GM18526 (cell line): Measurements from ENCODE around the gene LDLRAD2.
A peak's percentile ranks its signal among the peaks of the same experiment; 100 is the strongest.

Source experiments
- POLR2A ChIP-seq: IDR thresholded peaks from 3 replicates; pipeline ENCODE4 v1.6.1; 2011; ENCODE audit not compliant: insufficient read length; ENCODE audit errors: extremely low read depth

The LDLRAD2 gene, protein sequence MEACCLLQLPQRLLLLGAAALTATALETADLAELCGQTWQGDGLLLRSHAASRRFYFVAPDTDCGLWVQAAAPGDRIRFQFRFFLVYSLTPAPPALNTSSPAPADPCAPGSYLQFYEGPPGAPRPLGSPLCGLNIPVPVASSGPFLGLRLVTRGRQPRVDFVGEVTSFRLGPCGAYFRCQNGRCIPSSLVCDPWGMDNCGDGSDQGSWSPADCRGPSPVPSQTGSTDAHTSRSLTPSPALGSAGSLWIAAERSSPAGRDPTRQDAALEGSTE

DNA sequence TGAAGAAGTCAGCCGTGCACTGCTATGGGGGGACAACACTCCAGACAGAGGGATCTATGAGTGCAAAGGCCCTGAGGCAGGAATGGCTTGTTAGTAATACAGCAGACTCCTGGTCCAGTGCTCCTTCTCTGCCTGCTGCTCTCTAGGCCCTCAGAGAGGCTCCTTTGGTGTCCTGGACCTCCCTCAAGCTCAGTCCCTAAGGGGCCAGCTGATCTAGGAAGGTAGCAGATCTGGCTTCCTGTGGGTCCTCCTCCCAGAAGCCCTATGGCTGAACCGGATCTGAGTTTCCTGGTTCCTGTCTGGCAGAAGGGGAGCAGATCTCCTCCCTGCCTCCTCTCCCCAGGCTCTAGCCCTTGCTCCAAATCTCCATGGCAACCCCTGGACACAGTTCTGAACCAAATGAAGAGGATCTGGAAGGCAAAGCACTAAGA is at the start of gene LDLRAD2:
LDLRAD2 (plus strand) TSS at position 391 of the 431 bp plus-strand sequence. CDS start 187 bp downstream, outside the sequence.
- no peak for TF ChIP-seq POLR2A

DNA sequence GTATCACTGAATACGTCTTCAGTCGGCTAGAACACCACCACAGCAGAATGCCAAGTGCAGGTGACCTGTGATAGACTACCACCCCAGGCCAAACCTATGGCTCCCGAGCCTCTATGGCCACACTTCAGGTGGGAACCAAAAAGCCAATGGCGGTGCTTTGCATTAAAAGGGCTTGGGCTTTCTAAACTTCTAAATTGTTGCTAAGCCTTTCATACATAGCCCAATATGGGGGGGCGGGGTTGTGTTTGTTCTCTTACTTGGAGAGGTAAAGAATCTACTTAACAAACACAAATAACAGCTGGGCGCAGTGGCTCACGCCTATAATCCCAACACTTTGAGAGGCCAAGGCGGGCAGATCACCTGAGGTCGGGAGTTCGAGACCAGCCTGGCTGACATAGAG is 48.8 kb upstream of the LDLRAD2 start:
- no peak for TF ChIP-seq POLR2A

DNA sequence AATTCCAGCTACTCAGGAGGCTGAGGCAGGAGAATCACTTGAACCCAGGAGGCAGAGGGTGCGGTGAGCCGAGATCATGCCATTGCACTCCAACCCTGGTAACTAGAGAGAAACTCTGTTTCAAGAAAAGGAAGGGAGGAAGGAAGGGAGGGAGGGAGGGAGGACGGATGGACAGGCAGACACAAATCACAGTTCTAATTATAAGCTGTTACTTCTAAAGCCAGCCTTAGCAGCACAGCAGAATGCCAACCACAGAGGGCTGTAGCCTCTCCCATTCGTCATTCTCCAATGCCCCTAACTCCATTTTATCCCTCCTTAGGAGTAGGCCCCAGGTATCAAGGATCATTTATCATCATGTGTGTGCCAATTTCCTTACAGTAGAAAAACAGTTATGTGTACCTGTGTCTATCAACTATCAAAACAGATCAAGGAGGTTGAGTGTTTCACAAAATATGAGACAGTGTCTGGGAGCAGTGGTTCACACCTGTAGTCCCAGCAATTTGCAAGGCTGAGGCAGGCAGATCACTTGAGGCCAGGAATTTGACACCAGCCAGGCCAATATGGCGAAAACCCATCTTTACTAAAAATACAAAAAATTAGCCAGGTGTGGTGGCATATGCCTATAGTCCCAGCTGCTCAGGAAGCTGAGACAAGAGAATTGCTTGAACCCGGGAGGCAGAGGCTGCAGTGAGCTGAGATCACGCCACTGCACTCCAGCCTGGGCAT is 48.2 kb upstream of the LDLRAD2 start:
- no peak for TF ChIP-seq POLR2A

DNA sequence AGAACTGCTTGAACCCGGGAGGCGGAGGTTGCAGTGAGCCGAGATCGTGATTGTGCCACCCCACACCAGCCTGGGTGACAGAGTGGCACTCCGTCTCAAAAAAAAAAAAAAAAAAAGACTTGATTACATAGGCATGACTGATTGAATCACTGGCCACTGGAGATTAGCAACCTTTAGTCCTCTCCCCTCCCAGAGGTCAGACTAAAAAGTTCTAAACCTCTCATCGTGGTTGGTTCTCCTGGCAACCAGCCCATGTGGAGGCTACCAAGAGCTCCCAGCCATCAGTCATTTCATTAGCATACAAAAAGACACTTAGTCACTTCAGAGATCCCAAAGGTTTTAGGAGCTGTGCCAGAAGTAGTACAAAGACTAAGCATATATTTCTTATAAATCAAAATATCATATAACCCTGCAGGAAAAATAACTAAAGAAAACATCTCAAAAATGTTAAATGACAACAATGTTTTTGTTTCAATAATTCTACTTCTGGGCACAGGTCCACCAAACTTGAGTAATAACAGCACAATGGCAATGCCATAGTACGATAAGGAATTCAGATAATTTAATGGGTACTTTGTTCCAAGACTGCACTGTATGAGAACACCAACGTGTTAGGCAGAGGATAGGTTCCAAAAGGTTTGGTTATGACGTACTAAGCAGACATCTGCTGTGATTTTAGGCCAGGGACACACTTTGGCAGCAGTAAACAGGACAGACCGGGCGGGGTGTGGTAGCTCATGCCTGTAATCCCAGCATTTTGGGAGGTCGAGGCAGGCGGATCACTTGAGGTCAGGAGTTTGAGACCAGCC is 47.2 kb upstream of the LDLRAD2 start:
- no peak for TF ChIP-seq POLR2A

DNA sequence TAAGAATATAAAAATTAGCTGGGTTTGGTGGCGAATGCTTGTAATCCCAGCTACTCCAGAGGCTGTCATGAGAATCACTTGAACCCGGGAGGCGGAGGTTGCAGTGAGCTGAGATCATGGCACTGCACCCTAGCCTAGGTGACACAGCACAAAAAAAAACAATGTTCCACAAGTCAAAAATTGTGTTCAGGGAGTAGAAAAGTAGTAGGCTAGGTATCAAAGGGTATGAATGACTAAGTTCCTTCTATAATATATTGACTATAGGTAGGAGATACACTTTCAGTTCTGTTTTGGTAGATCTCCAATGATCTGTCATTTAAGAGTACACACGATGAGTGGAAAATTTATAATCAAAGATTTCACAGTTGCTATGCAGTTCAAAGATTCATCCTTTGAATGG is 45.9 kb upstream of the LDLRAD2 start:
- no peak for TF ChIP-seq POLR2A

DNA sequence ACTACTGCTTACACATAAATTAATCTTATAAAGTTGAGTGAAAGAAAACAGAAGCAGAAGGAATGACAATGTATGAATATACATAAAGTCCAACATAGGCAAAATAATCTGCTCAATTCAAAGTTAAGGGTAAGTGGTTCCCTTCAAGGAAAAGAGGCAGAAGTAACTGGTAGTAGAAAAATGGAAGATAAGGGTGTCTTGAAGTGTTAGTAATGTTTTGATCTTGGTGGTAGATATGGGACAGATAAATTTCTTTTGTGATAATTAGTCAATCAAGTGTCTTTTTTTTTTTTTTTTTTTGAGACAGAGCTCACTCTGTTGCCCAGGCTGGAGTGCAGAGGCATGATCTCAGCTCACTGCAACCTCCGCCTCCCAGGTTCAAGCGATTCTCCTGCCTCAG is 41.9 kb upstream of the LDLRAD2 start:
- no peak for TF ChIP-seq POLR2A

DNA sequence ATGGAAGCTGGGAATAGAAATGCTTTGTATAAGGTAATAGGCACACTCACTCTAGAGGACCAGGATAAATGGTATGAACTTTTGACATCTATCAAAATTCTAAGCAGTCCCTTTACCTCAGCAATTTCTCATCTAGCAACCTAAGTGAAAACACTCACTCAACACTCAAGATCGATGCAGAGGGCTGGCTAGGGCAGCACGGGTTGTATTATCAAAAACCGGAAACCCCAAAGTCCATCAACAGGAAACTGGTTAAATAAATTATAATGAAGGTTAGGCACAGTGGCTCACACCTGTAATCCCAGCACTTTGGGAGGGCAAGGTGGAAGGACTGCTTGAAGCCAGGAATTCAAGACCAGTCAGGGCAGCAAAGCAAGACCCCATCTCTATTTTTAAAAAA is 38.5 kb upstream of the LDLRAD2 start:
- no peak for TF ChIP-seq POLR2A

DNA sequence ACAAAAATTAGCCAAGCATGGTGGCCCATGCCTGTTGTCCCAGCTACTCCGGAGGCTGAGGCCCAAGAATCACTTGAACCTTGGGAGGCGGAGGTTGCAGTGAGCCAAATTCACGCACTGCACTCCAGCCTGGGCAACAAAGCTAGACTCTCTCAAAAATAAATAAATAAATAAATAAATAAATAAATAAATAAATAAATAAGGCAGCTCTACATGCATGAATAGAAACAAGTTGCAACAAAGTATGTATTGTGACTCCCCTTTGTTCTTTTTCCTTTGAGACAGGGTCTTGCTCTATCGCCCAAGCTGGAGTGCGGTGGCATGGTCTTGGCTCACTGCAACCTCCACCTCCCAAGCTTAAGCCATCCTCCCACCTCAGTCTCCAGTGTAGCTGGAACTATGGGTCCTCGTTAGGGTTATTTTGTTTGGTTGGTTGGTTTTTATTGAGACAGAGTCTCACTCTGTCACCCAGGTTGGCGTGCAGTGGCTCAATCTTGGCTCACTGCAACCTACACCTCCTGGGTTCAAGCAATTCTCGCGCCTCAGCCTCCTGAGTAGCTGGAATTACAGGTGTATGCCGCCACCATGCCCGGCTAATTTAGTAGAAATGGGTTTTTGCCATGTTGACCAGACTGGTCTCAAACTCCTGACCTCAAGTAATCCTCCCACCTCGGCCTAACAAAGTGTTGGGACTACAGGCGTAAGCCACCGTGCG is 37.1 kb upstream of the LDLRAD2 start:
- TF ChIP-seq POLR2A: no peak

DNA sequence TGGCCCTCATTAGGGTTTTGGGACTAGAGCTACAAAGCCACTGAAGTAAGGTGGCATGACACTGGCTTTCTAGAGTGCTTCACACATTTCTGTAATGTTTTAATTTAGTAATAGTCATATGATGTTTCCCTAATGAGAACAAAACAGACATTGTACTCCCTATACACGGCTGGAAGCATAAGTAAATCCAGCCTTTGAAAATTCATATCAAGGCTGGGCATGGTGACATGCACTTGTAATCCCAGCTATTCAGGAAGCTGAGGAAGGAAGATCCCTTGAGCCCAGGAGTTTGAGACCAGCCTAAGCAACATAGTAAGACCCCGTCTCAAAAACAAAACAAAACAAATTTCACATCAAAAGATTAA is 36.5 kb upstream of the LDLRAD2 start:
- no peak for TF ChIP-seq POLR2A

DNA sequence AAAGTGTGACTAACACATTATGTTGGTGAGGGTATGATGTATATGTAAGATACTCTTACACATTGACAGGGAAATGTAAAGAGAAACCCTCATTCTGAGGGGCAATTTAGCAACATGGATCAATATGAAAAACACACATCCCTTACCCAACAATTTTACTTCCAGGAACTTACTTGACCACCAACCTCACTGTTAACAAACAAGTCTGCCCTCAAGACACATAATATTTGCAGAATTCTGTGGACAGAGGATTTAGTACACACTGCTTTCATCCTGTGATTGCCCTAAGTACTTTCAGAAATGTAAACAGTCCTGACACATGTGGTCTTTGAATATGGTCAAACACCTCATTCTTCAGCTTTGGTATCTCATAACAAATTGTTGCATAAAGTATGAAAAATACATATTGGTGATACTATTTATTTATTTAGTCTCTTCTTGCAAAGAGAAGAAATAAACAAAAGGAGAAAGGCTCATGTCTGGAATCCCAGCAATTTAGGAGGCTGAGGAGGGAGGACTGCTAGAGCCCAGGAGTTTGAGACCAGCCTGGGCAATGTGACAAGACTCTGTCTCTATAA is 36.0 kb upstream of the LDLRAD2 start:
- TF ChIP-seq POLR2A: no peak

DNA sequence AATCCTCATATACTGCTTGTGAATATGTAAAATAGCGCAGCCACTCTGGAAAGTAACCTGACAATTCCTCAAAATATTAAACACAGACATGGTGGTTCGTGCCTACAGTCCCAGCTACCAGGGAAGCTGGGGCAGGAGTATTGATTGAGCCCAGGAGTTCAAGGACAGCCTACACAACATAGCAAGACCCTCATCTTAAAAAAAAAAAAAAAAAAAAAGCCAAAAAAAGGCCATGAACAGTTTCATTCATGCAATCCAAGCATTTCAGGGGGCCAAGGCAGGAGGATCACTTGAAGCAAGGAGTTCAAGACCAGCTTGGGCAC is 33.7 kb upstream of the LDLRAD2 start:
- no peak for TF ChIP-seq POLR2A

DNA sequence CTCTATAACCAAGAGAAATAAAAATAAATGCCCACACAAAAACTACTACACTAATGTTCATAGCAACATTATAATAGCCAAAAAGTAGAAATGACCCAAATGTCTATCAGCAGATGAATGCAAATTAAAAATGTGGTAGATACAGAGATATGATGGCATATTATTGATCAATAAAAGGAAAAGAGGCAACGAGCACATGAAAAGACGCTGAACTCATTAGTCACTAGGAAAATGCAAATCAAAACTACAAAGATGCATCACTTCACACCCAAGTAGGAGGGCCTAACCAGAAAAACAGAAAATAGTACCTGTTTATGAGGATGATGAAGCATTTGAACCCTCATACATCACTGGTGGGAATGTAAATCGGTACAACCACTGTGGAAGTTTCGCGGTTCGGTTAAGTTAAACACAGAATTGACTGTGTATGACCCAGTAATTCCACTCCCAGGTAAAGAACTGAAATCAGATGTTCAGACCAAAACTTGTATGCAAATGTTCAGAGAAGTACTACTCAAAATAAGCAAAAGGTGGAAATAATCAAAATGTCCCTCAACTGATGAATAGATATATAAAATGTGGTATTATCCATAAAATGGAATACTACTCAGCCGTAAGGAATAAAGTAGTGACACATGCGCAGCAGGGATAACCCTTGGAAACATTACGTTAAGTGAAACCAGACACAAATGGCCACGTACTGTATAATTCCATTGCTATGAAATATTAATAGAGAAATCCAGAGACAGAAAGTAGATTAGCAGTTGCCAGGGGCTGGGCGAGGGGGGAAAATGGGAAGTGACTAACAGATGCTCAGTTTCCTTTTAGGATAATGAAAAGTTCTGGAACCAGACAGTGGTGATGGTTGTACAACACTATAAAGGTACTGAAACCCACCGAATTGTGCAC is 32.2 kb upstream of the LDLRAD2 start:
- peak; percentile 19 for TF ChIP-seq POLR2A

DNA sequence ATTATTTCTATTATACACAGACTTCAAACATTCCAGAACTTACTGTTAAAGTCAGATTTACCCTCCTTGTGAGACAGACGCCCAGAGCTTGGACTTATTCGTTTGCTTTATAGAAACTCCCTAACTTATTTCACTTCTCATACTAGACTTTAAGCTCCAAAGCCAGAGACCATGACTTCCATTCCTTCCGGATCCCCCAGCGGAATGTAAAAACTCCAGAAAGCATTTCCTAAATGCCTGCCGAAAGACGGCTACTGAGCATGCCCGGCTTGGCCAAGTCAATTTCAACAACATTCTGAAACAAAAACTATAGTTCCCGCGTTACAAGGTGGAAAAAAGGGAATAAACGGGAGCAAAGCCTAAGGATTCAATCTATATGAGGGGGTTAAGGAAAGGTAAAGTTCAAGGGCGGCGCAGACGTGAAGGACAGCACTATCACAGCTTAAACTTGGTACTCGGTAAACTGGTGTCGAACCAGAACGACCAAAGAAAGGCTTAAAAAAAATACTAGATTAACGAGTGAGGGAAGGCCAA is 30.2 kb upstream of the LDLRAD2 start:
- peak; percentile 3 for TF ChIP-seq POLR2A

DNA sequence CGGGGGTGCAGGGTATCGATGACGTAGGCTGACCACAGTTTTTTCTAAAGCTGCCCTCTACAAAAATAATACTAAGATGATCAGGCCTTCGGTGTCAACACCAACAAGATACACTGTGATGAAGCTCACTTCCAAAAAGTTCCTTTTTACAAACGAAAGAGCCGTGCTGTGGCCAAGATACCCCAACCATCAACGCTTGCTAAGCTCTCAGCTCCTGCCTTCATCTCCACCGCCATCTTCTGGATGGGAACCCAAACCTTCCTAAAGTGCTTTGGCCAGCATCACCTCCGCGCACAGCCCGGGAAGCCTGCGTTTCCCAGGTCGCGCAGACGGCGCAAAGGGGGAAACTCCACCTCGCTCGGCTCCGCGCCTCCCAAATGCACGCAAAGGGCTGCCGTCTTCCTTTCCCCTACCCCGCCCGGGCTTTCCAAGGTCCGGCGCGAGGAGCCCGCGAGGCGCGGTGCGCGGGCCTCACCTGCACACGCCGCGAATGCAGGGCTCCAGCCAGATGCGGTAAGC is 29.7 kb upstream of the LDLRAD2 start:
- TF ChIP-seq POLR2A: no peak
